ENCODE results near the gene MARK3.

MARK3 gene

DNA sequence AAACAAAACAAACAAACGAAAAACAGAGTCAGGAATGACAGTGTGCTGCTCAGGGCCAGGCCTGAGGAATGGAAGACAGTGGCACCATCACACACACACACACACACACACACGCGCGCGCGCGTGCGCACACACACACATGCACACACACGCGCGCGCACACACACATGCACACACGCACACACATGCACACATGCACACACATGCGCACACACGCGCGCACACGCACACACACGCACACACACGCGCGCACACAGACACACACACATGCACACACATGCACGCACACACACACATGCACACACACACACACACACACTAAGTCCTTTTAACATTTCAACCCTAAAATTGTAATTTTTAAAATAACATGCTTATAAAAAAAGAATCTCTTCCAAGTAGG lies 13.2 kb upstream of the MARK3 start:
- H3K4me3 ChIP-seq (replicated peaks; ENCODE audit: insufficient read depth, low read length): no peak overlapping the region
- no peak for TF ChIP-seq SPI1 (IDR thresholded peaks at IDR 0.05; ENCODE audit: borderline replicate concordance, low read depth)
- TF ChIP-seq, protein P1, sequence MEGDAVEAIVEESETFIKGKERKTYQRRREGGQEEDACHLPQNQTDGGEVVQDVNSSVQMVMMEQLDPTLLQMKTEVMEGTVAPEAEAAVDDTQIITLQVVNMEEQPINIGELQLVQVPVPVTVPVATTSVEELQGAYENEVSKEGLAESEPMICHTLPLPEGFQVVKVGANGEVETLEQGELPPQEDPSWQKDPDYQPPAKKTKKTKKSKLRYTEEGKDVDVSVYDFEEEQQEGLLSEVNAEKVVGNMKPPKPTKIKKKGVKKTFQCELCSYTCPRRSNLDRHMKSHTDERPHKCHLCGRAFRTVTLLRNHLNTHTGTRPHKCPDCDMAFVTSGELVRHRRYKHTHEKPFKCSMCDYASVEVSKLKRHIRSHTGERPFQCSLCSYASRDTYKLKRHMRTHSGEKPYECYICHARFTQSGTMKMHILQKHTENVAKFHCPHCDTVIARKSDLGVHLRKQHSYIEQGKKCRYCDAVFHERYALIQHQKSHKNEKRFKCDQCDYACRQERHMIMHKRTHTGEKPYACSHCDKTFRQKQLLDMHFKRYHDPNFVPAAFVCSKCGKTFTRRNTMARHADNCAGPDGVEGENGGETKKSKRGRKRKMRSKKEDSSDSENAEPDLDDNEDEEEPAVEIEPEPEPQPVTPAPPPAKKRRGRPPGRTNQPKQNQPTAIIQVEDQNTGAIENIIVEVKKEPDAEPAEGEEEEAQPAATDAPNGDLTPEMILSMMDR (IDR thresholded peaks at IDR 0.05; ENCODE audit: insufficient read depth, low read length): no peak
- TF ChIP-seq, protein P2, sequence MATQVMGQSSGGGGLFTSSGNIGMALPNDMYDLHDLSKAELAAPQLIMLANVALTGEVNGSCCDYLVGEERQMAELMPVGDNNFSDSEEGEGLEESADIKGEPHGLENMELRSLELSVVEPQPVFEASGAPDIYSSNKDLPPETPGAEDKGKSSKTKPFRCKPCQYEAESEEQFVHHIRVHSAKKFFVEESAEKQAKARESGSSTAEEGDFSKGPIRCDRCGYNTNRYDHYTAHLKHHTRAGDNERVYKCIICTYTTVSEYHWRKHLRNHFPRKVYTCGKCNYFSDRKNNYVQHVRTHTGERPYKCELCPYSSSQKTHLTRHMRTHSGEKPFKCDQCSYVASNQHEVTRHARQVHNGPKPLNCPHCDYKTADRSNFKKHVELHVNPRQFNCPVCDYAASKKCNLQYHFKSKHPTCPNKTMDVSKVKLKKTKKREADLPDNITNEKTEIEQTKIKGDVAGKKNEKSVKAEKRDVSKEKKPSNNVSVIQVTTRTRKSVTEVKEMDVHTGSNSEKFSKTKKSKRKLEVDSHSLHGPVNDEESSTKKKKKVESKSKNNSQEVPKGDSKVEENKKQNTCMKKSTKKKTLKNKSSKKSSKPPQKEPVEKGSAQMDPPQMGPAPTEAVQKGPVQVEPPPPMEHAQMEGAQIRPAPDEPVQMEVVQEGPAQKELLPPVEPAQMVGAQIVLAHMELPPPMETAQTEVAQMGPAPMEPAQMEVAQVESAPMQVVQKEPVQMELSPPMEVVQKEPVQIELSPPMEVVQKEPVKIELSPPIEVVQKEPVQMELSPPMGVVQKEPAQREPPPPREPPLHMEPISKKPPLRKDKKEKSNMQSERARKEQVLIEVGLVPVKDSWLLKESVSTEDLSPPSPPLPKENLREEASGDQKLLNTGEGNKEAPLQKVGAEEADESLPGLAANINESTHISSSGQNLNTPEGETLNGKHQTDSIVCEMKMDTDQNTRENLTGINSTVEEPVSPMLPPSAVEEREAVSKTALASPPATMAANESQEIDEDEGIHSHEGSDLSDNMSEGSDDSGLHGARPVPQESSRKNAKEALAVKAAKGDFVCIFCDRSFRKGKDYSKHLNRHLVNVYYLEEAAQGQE (IDR thresholded peaks at IDR 0.05; ENCODE audit: insufficient replicate concordance, low read depth): no peak
- TF ChIP-seq POLR2AphosphoS5 (IDR thresholded peaks at IDR 0.05; ENCODE audit: low read depth): no peak
- no peak for TF ChIP-seq GABPA (IDR thresholded peaks at IDR 0.05; ENCODE audit: low read depth)
- H3K27ac ChIP-seq (replicated peaks): no peak overlapping the region
- H3K27me3 ChIP-seq (ENCODE audit: insufficient read depth, poor library complexity, severe bottlenecking): no peaks in the 10 kb centered on the region
- DNase-seq (ENCODE audit: low read depth in 1 of 2, low spot score in 1 of 2): no peak

DNA sequence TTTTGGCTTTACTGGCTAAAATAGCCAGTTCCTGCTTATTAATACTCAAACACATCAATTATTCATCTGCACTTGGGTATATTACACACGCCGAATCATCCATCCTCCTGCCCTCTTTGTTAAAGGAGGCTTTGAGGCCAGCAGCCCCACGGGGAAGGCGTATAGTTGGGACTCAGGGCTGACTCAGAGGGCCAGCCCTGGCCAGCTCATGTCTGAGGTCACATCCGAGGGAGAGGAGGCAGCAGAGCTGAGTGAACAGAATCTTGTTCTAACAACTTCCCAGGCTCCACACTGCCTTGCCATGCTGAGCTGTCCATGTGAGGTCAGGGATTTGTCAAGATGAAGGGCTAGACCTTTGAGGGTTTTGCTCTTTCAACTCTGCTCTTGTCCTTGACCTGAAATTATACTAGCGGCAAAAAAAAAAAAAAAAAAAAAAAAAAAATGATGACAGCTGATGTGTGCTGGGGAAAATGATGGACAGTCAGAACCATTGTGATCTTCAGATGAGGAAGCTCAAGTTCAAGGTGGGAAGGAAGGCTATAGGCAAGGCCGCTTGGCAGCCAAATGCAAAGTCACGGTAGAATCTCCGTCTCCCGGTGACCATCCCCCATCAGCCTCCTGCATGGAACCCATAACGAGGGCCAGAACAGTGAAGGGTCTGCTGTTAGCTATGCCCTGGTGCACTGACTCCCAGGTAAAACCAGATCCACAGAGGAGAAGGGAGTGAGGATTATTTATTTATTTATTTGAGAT lies 12.5 kb upstream of the MARK3 start:
- H3K27ac ChIP-seq (replicated peaks): no peak overlapping the region
- TF ChIP-seq POLR2AphosphoS5 (IDR thresholded peaks at IDR 0.05; ENCODE audit: low read depth) (no peak), SPI1 (IDR thresholded peaks at IDR 0.05; ENCODE audit: borderline replicate concordance, low read depth) (no peak), GABPA (IDR thresholded peaks at IDR 0.05; ENCODE audit: low read depth) (no peak)
- TF ChIP-seq, protein P1 (IDR thresholded peaks at IDR 0.05; ENCODE audit: insufficient read depth, low read length): no peak
- TF ChIP-seq, protein P2 (IDR thresholded peaks at IDR 0.05; ENCODE audit: insufficient replicate concordance, low read depth): no peak
- no peak for DNase-seq (ENCODE audit: low read depth in 1 of 2, low spot score in 1 of 2)
- no peaks in the 10 kb centered on the region for H3K27me3 ChIP-seq (ENCODE audit: insufficient read depth, poor library complexity, severe bottlenecking)
- no peak overlapping the region for H3K4me3 ChIP-seq (replicated peaks; ENCODE audit: insufficient read depth, low read length)

DNA sequence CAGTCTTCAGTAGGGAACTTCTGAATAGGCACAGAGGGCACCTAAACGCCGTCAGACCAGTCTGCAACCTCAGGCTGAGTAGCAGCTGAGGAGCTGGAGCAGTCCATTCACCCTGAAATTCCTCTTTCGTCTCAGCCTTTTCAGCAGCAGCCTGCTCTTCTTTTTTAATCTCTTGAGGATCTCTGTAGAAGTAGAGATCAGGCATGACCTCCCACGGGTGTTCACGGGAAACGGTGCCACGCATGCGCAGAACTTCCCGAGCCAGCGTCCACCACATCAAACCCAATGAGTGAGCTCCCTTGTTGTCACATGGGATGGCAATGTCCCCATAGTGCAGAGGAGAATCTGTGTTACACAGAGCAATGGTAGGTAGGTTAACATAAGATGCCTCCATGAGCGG lies 11.1 kb upstream of the MARK3 start:
- TF ChIP-seq, protein P1 (IDR thresholded peaks at IDR 0.05; ENCODE audit: insufficient read depth, low read length): no peak
- TF ChIP-seq GABPA (IDR thresholded peaks at IDR 0.05; ENCODE audit: low read depth) (no peak), POLR2AphosphoS5 (IDR thresholded peaks at IDR 0.05; ENCODE audit: low read depth) (no peak), SPI1 (IDR thresholded peaks at IDR 0.05; ENCODE audit: borderline replicate concordance, low read depth) (no peak)
- TF ChIP-seq, protein P2 (IDR thresholded peaks at IDR 0.05; ENCODE audit: insufficient replicate concordance, low read depth): no peak
- no peak for DNase-seq (ENCODE audit: low read depth in 1 of 2, low spot score in 1 of 2)
- Histone ChIP-seq H3K4me3 (replicated peaks; ENCODE audit: insufficient read depth, low read length) (no peak overlapping the region), H3K27ac (replicated peaks) (no peak overlapping the region), H3K27me3 (ENCODE audit: insufficient read depth, poor library complexity, severe bottlenecking) (no peaks in the 10 kb centered on the region)

Data from HL-60 (cell line).